Stimulated activated CD4-positive, alpha-beta T cell treated with anti-CD3 and anti-CD28 coated beads, Interleukin-12 subunit alpha, Interleukin-12 subunit beta, amount 100 ng/mL, for 48 hours (primary cell): ENCODE results near the gene NOP9.

Experiments
- DNase-seq, 3 donors: peaks; one replicate each; pipeline ENCODE4 v3.0.0-alpha.2; 2020; ENCODE audit warnings: low read depth in 2 of 3, low spot score in 1 of 3

NOP9 gene

GRCh38 chr14:24299255-24300191 is at the start of gene NOP9, which contains the start of gene DHRS1:
Gene NOP9 (plus strand): TSS chr14:24299850. CDS start chr14:24299955, 105 bp downstream.
Gene DHRS1 (minus strand): TSS chr14:24299780. CDS start chr14:24299106, 674 bp downstream.
- peak; percentile 88 to 95 (median 88) for DNase-seq

- DNase-seq: no peak
Observed at GRCh38 chr14:24250354-24250753, 49.3 kb upstream of the NOP9 start.

GRCh38 chr14:24251880-24252288 is 47.8 kb upstream of the NOP9 start:
- no peak for DNase-seq

- no peak for DNase-seq
Observed at GRCh38 chr14:24252289-24253124, 47.1 kb upstream of the NOP9 start.

GRCh38 chr14:24253936-24254335 is 45.7 kb upstream of the NOP9 start:
- no peak for DNase-seq

GRCh38 chr14:24254630-24255392 is 44.8 kb upstream of the NOP9 start:
- DNase-seq: no peak

GRCh38 chr14:24255438-24255837 is 44.2 kb upstream of the NOP9 start:
- DNase-seq: no peak

GRCh38 chr14:24255931-24256711 is 43.5 kb upstream of the NOP9 start:
- no peak for DNase-seq

GRCh38 chr14:24256960-24257359 is 42.7 kb upstream of the NOP9 start:
- no peak for DNase-seq

GRCh38 chr14:24258119-24258518 is 41.5 kb upstream of the NOP9 start:
- DNase-seq: no peak

- no peak for DNase-seq
Observed at GRCh38 chr14:24258548-24259265, 40.9 kb upstream of the NOP9 start.

- no peak for DNase-seq
Observed at GRCh38 chr14:24259282-24260025, 40.2 kb upstream of the NOP9 start.

GRCh38 chr14:24260026-24260779 is 39.4 kb upstream of the NOP9 start:
- DNase-seq: no peak

- no peak for DNase-seq
Observed at GRCh38 chr14:24260780-24261157, 38.9 kb upstream of the NOP9 start.

- DNase-seq: no peak
Observed at GRCh38 chr14:24261256-24261968, 38.2 kb upstream of the NOP9 start.

GRCh38 chr14:24261969-24262327 is 37.7 kb upstream of the NOP9 start:
- DNase-seq: no peak

- no peak for DNase-seq
Observed at GRCh38 chr14:24262821-24263733, 36.6 kb upstream of the NOP9 start, which contains the start of gene TGM1. Gene TGM1 (minus strand): TSS chr14:24263177. CDS start chr14:24262352, 825 bp downstream.
